Measurements from ENCODE around the gene ZSCAN25.
"Not testable (repeated sequence)": the region's sequence is repeated elsewhere in the genome, so short reads cannot be mapped to it uniquely, and the experiment has no call there.

ZSCAN25 gene

DNA sequence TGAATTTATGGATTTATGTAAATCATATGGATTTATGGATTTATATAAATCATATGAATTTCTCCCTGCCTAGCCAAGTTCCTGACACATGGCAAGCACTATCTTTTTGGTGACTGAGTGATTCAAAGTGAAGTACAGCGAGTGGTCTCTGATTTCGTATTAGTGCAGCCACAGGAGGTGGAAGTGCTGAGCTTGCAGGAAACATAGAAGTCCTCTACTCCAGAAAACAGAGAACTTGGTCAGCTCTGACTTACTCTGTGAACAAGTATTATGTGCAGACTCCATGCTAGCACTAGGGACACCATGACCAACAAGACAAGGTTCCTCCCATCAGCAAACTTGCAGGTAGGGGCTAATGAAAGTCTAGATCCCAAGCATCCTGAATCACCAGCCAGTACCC is 34.5 kb downstream of the ZSCAN25 start:
- H3K79me1 ChIP-seq (ENCODE audit: low read length): no peaks in the 10 kb centered on the region
- no peak overlapping the region for H3K23ac ChIP-seq (ENCODE audit: low read length)
- no peaks in the 10 kb centered on the region for H3K27me3 ChIP-seq (ENCODE audit: insufficient read depth, low read length, poor library complexity)
- H3K9ac ChIP-seq (ENCODE audit: low read length): no peak overlapping the region
- H3K56ac ChIP-seq (ENCODE audit: low read length): no peak overlapping the region
- H2BK5ac ChIP-seq (ENCODE audit: low read length): no peak overlapping the region
- H3K79me2 ChIP-seq (ENCODE audit: control insufficient read depth, insufficient read depth, low read length): no peaks in the 10 kb centered on the region
- H3K4ac ChIP-seq (ENCODE audit: low read depth, low read length): no peak overlapping the region
- no peak overlapping the region for H2AK5ac ChIP-seq (ENCODE audit: low read length)
- no peak overlapping the region for H4K8ac ChIP-seq (ENCODE audit: low read depth, low read length)
- no peaks in the 10 kb centered on the region for H3K4me1 ChIP-seq (ENCODE audit: control insufficient read depth, low read depth, low read length)
- no peak overlapping the region for H4K5ac ChIP-seq (ENCODE audit: low read length)
- no peak overlapping the region for H2BK120ac ChIP-seq (ENCODE audit: low read depth, low read length)
- no peak for DNase-seq
- no peak overlapping the region for H3K4me2 ChIP-seq (ENCODE audit: low read length)
- WGBS (ENCODE audit: extremely low coverage, insufficient coverage, low lambda C conversion rate): no CpG with 5 or more reads among the region's 2 CpGs
- H3K18ac ChIP-seq (ENCODE audit: low read length): no peak overlapping the region
- H2BK15ac ChIP-seq (replicated peaks; ENCODE audit: low read depth): no peak overlapping the region
- no peak overlapping the region for H3K27ac ChIP-seq (ENCODE audit: low read depth, low read length)
- no peaks in the 10 kb centered on the region for H3K36me3 ChIP-seq (ENCODE audit: control insufficient read depth, insufficient read depth, low read length)
- H3K4me3 ChIP-seq (ENCODE audit: low read length): no peak overlapping the region

DNA sequence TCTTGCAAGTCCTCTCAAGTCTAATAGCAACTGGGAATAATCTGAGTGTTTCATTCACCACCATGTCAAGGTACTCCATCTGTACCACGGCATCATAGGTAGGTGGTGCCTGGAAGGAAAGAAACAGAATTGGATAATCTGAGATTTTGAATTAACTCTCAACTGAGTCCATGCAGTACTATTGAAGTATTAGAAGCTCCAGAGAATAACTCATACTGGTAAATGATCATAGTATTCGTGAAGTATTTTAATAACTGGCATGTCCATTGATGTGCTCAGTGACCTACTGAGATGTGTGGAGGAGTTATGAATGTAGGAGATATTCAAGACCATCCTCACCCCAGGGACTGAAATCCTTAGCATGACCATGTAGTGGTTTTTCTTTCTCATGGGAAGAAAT is 35.9 kb downstream of the ZSCAN25 start:
- H2BK120ac ChIP-seq (ENCODE audit: low read depth, low read length): no peak overlapping the region
- no peak overlapping the region for H4K8ac ChIP-seq (ENCODE audit: low read depth, low read length)
- no peak overlapping the region for H3K4me3 ChIP-seq (ENCODE audit: low read length)
- H3K23ac ChIP-seq (ENCODE audit: low read length): no peak overlapping the region
- no peak overlapping the region for H2BK15ac ChIP-seq (replicated peaks; ENCODE audit: low read depth)
- no peak overlapping the region for H2BK5ac ChIP-seq (ENCODE audit: low read length)
- H3K36me3 ChIP-seq (ENCODE audit: control insufficient read depth, insufficient read depth, low read length): no peaks in the 10 kb centered on the region
- H3K27me3 ChIP-seq (ENCODE audit: insufficient read depth, low read length, poor library complexity): no peaks in the 10 kb centered on the region
- H3K79me1 ChIP-seq (ENCODE audit: low read length): no peaks in the 10 kb centered on the region
- DNase-seq: no peak
- H3K56ac ChIP-seq (ENCODE audit: low read length): no peak overlapping the region
- no peak overlapping the region for H3K4me2 ChIP-seq (ENCODE audit: low read length)
- H3K18ac ChIP-seq (ENCODE audit: low read length): no peak overlapping the region
- H2AK5ac ChIP-seq (ENCODE audit: low read length): no peak overlapping the region
- no peak overlapping the region for H3K27ac ChIP-seq (ENCODE audit: low read depth, low read length)
- H3K79me2 ChIP-seq (ENCODE audit: control insufficient read depth, insufficient read depth, low read length): no peaks in the 10 kb centered on the region
- H3K9ac ChIP-seq (ENCODE audit: low read length): no peak overlapping the region
- no peak overlapping the region for H3K4ac ChIP-seq (ENCODE audit: low read depth, low read length)
- no peaks in the 10 kb centered on the region for H3K4me1 ChIP-seq (ENCODE audit: control insufficient read depth, low read depth, low read length)
- no peak overlapping the region for H4K5ac ChIP-seq (ENCODE audit: low read length)
- no CpG with 5 or more reads among the region's 2 CpGs for WGBS (ENCODE audit: extremely low coverage, insufficient coverage, low lambda C conversion rate)

GRCh38 chr7:99653269-99653668 is 36.5 kb downstream of the ZSCAN25 start:
- not testable (repeated sequence) for H4K5ac ChIP-seq (ENCODE audit: low read length); H3K79me1 ChIP-seq (ENCODE audit: low read length); H2BK15ac ChIP-seq (replicated peaks; ENCODE audit: low read depth); H3K79me2 ChIP-seq (ENCODE audit: control insufficient read depth, insufficient read depth, low read length); H3K4me3 ChIP-seq (ENCODE audit: low read length); H3K56ac ChIP-seq (ENCODE audit: low read length); H3K27me3 ChIP-seq (ENCODE audit: insufficient read depth, low read length, poor library complexity); H2BK120ac ChIP-seq (ENCODE audit: low read depth, low read length); H3K18ac ChIP-seq (ENCODE audit: low read length); H3K4ac ChIP-seq (ENCODE audit: low read depth, low read length); H3K36me3 ChIP-seq (ENCODE audit: control insufficient read depth, insufficient read depth, low read length); H3K9ac ChIP-seq (ENCODE audit: low read length); H2BK5ac ChIP-seq (ENCODE audit: low read length); H3K4me2 ChIP-seq (ENCODE audit: low read length); H3K23ac ChIP-seq (ENCODE audit: low read length); DNase-seq; H2AK5ac ChIP-seq (ENCODE audit: low read length); H3K27ac ChIP-seq (ENCODE audit: low read depth, low read length); H4K8ac ChIP-seq (ENCODE audit: low read depth, low read length); H3K4me1 ChIP-seq (ENCODE audit: control insufficient read depth, low read depth, low read length)
- WGBS (ENCODE audit: extremely low coverage, insufficient coverage, low lambda C conversion rate): no CpG with 5 or more reads among the region's 4 CpGs

DNA sequence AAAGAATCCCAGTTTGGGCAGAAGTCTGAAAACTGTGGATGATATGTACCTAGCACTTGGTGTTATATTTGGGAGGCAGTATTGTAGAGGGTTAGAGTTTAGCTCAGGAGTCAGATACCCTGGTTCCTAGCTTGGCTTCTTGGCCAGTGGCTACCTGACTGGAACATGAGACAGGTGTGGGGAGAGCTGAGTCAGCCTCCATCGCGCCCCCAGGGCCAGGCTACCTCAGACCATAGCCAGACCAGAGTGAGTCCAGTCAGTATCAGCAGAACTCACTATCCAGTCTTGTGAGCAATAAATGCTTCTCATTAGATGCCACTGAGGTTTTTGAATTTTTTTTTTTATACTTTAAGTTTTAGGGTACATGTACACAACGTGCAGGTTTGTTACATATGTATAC is 37.0 kb downstream of the ZSCAN25 start:
- no peak overlapping the region for H2BK5ac ChIP-seq (ENCODE audit: low read length)
- no peak for DNase-seq
- no peak overlapping the region for H4K8ac ChIP-seq (ENCODE audit: low read depth, low read length)
- H3K4ac ChIP-seq (ENCODE audit: low read depth, low read length): no peak overlapping the region
- no peak overlapping the region for H3K18ac ChIP-seq (ENCODE audit: low read length)
- H3K27me3 ChIP-seq (ENCODE audit: insufficient read depth, low read length, poor library complexity): no peaks in the 10 kb centered on the region
- no peak overlapping the region for H4K5ac ChIP-seq (ENCODE audit: low read length)
- H3K56ac ChIP-seq (ENCODE audit: low read length): no peak overlapping the region
- H3K4me2 ChIP-seq (ENCODE audit: low read length): no peak overlapping the region
- no peak overlapping the region for H2BK15ac ChIP-seq (replicated peaks; ENCODE audit: low read depth)
- no peaks in the 10 kb centered on the region for H3K79me2 ChIP-seq (ENCODE audit: control insufficient read depth, insufficient read depth, low read length)
- no peak overlapping the region for H3K4me3 ChIP-seq (ENCODE audit: low read length)
- H3K23ac ChIP-seq (ENCODE audit: low read length): no peak overlapping the region
- WGBS (ENCODE audit: extremely low coverage, insufficient coverage, low lambda C conversion rate): no CpG with 5 or more reads among the region's 3 CpGs
- H2AK5ac ChIP-seq (ENCODE audit: low read length): no peak overlapping the region
- no peaks in the 10 kb centered on the region for H3K36me3 ChIP-seq (ENCODE audit: control insufficient read depth, insufficient read depth, low read length)
- no peaks in the 10 kb centered on the region for H3K4me1 ChIP-seq (ENCODE audit: control insufficient read depth, low read depth, low read length)
- H3K79me1 ChIP-seq (ENCODE audit: low read length): no peaks in the 10 kb centered on the region
- H2BK120ac ChIP-seq (ENCODE audit: low read depth, low read length): no peak overlapping the region
- no peak overlapping the region for H3K27ac ChIP-seq (ENCODE audit: low read depth, low read length)
- no peak overlapping the region for H3K9ac ChIP-seq (ENCODE audit: low read length)

DNA sequence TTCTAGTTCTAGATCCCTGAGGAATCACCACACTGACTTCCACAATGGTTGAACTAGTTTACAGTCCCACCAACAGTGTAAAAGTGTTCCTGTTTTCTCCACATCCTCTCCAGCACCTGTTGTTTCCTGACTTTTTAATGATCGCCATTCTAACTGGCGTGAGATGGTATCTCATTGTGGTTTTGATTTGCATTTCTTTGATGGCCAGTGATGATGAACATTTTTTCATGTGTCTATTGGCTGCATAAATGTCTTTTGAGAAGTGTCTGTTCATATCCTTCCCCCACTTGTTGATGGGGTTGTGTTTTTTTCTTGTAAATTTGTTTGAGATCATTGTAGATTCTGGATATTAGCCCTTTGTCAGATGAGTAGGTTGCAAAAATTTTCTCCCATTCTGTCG is 37.9 kb downstream of the ZSCAN25 start:
- not testable (repeated sequence) for H3K18ac ChIP-seq (ENCODE audit: low read length); DNase-seq; H2AK5ac ChIP-seq (ENCODE audit: low read length); H2BK15ac ChIP-seq (replicated peaks; ENCODE audit: low read depth); H4K5ac ChIP-seq (ENCODE audit: low read length); H3K4me2 ChIP-seq (ENCODE audit: low read length); H3K27ac ChIP-seq (ENCODE audit: low read depth, low read length); H3K23ac ChIP-seq (ENCODE audit: low read length); H3K79me1 ChIP-seq (ENCODE audit: low read length); H3K79me2 ChIP-seq (ENCODE audit: control insufficient read depth, insufficient read depth, low read length); H3K27me3 ChIP-seq (ENCODE audit: insufficient read depth, low read length, poor library complexity); H3K4ac ChIP-seq (ENCODE audit: low read depth, low read length); H3K36me3 ChIP-seq (ENCODE audit: control insufficient read depth, insufficient read depth, low read length); H2BK5ac ChIP-seq (ENCODE audit: low read length); H3K56ac ChIP-seq (ENCODE audit: low read length); H4K8ac ChIP-seq (ENCODE audit: low read depth, low read length); H3K4me1 ChIP-seq (ENCODE audit: control insufficient read depth, low read depth, low read length); H3K4me3 ChIP-seq (ENCODE audit: low read length); H2BK120ac ChIP-seq (ENCODE audit: low read depth, low read length); H3K9ac ChIP-seq (ENCODE audit: low read length)
- no CpG with 5 or more reads among the region's 3 CpGs for WGBS (ENCODE audit: extremely low coverage, insufficient coverage, low lambda C conversion rate)

- not testable (repeated sequence) for H3K23ac ChIP-seq (ENCODE audit: low read length); H2BK5ac ChIP-seq (ENCODE audit: low read length); H3K27me3 ChIP-seq (ENCODE audit: insufficient read depth, low read length, poor library complexity); H3K4ac ChIP-seq (ENCODE audit: low read depth, low read length); H2BK15ac ChIP-seq (replicated peaks; ENCODE audit: low read depth); H3K36me3 ChIP-seq (ENCODE audit: control insufficient read depth, insufficient read depth, low read length); H4K8ac ChIP-seq (ENCODE audit: low read depth, low read length); H4K5ac ChIP-seq (ENCODE audit: low read length); H3K56ac ChIP-seq (ENCODE audit: low read length); H3K4me2 ChIP-seq (ENCODE audit: low read length); H3K9ac ChIP-seq (ENCODE audit: low read length); H2BK120ac ChIP-seq (ENCODE audit: low read depth, low read length); H3K79me1 ChIP-seq (ENCODE audit: low read length); H3K79me2 ChIP-seq (ENCODE audit: control insufficient read depth, insufficient read depth, low read length); H3K27ac ChIP-seq (ENCODE audit: low read depth, low read length); H3K4me3 ChIP-seq (ENCODE audit: low read length); H2AK5ac ChIP-seq (ENCODE audit: low read length); H3K18ac ChIP-seq (ENCODE audit: low read length); H3K4me1 ChIP-seq (ENCODE audit: control insufficient read depth, low read depth, low read length); DNase-seq
- no CpG with 5 or more reads among the region's 5 CpGs for WGBS (ENCODE audit: extremely low coverage, insufficient coverage, low lambda C conversion rate)
These were observed 41.1 kb downstream of the ZSCAN25 start for GRCh38 chr7:99657879-99658278.
